ENCODE data around the gene MGAM2.

MGAM2 gene

GRCh38 chr7:142123184-142123583 is 11.7 kb downstream of the MGAM2 start:
- DNase-seq, result no peak

GRCh38 chr7:142125256-142125955 is 13.9 kb downstream of the MGAM2 start:
- no peak for DNase-seq

- no peak for DNase-seq
Measured at GRCh38 chr7:142130267-142130666, 18.7 kb downstream of the MGAM2 start.

- DNase-seq, result no peak
Measured at GRCh38 chr7:142131439-142132185, 20.1 kb downstream of the MGAM2 start.

GRCh38 chr7:142133731-142134148 is 22.2 kb downstream of the MGAM2 start:
- no peak for DNase-seq

- DNase-seq, result no peak
Measured at GRCh38 chr7:142134909-142135308, 23.4 kb downstream of the MGAM2 start.

- no peak for DNase-seq
Measured at GRCh38 chr7:142138996-142139395, 27.5 kb downstream of the MGAM2 start.

GRCh38 chr7:142139597-142140400 is 28.3 kb downstream of the MGAM2 start:
- no peak for DNase-seq

GRCh38 chr7:142140401-142140959 is 29.0 kb downstream of the MGAM2 start:
- DNase-seq, result no peak

- no peak for DNase-seq
Measured at GRCh38 chr7:142142702-142143101, 31.2 kb downstream of the MGAM2 start.

GRCh38 chr7:142146124-142146523 is 34.6 kb downstream of the MGAM2 start:
- no peak for DNase-seq

- no peak for DNase-seq
Measured at GRCh38 chr7:142150356-142150755, 38.8 kb downstream of the MGAM2 start.

GRCh38 chr7:142150869-142151268 is 39.4 kb downstream of the MGAM2 start:
- DNase-seq, result no peak

- DNase-seq, result no peak
Measured at GRCh38 chr7:142152076-142152475, 40.6 kb downstream of the MGAM2 start.

- DNase-seq, result no peak
Measured at GRCh38 chr7:142153400-142153799, 41.9 kb downstream of the MGAM2 start.

GRCh38 chr7:142158736-142159496 is 47.4 kb downstream of the MGAM2 start:
- no peak for DNase-seq

- no peak for DNase-seq
Measured at GRCh38 chr7:142161921-142162320, 50.4 kb downstream of the MGAM2 start.

- DNase-seq, result peak; percentile 57
Measured at GRCh38 chr7:142168746-142169145, 57.2 kb downstream of the MGAM2 start.

GRCh38 chr7:142172932-142173331 is 61.4 kb downstream of the MGAM2 start:
- no peak for DNase-seq

- no peak for DNase-seq
Measured at GRCh38 chr7:142174441-142174840, 62.9 kb downstream of the MGAM2 start.

- DNase-seq, result no peak
Measured at GRCh38 chr7:142175594-142175993, 64.1 kb downstream of the MGAM2 start.

GRCh38 chr7:142176901-142177300 is 65.4 kb downstream of the MGAM2 start:
- DNase-seq, result no peak

GRCh38 chr7:142177869-142178268 is 66.4 kb downstream of the MGAM2 start:
- DNase-seq, result no peak
